GM12873 (cell line): ENCODE data around the gene CABLES1.

Experiments used
- CTCF ChIP-seq: IDR thresholded peaks from 2 replicates; pipeline ENCODE4 v1.5.1; 2012; ENCODE audit warnings: low read depth, mild to moderate bottlenecking, moderate library complexity, low read length, control low read depth; ENCODE audit not compliant: insufficient read depth; ENCODE audit errors: missing control alignments

The CABLES1 gene

GRCh38 chr18:23170137-23170536 is 34.9 kb downstream of the CABLES1 start:
- no peak for TF ChIP-seq CTCF

- TF ChIP-seq CTCF, result no peak
Measured at GRCh38 chr18:23171581-23172156, 36.4 kb downstream of the CABLES1 start.

- TF ChIP-seq CTCF, result no peak
Measured at GRCh38 chr18:23172591-23173380, 37.5 kb downstream of the CABLES1 start.

- TF ChIP-seq CTCF, result no peak
Measured at GRCh38 chr18:23173912-23174311, 38.6 kb downstream of the CABLES1 start.

- TF ChIP-seq CTCF, result no peak
Measured at GRCh38 chr18:23176701-23177432, 41.6 kb downstream of the CABLES1 start.

- TF ChIP-seq CTCF, result no peak
Measured at GRCh38 chr18:23177433-23178072, 42.3 kb downstream of the CABLES1 start.

GRCh38 chr18:23178201-23178600 is 42.9 kb downstream of the CABLES1 start:
- TF ChIP-seq CTCF, result no peak
